ENCODE data around the gene CMBL. TPM values are rescaled to one million over a fixed set of nuclear protein-coding genes. Genes with fewer than 3 reads are reported as not detected.
A peak's percentile ranks its signal among the peaks of the same experiment; 100 is the strongest.
"Not testable (repeated sequence)": the region's sequence is repeated elsewhere in the genome, so short reads cannot be mapped to it uniquely, and the experiment has no call there.

The CMBL gene
- total RNA-seq, 1 experiment from 2014 or later: not detected

- in situ Hi-C loops (cut with HindIII; ENCODE audit: low pct_unique_long_range_greater_than_20kb, low sequenced_read_pairs): no loop called here
- DNase-seq (ENCODE audit: low read depth, low spot score): no peak
These were observed 31.0 kb downstream of the CMBL start for GRCh38 chr5:10276691-10277090.

GRCh38 chr5:10275991-10276390 is 31.7 kb downstream of the CMBL start:
- in situ Hi-C loops (cut with HindIII; ENCODE audit: low pct_unique_long_range_greater_than_20kb, low sequenced_read_pairs): no loop called here
- no peak for DNase-seq (ENCODE audit: low read depth, low spot score)

GRCh38 chr5:10275460-10275859 is 32.2 kb downstream of the CMBL start:
- DNase-seq (ENCODE audit: low read depth, low spot score): no peak
- in situ Hi-C loops (cut with HindIII; ENCODE audit: low pct_unique_long_range_greater_than_20kb, low sequenced_read_pairs): no loop called here

GRCh38 chr5:10272875-10273209 is 34.9 kb downstream of the CMBL start:
- DNase-seq (ENCODE audit: low read depth, low spot score); in situ Hi-C loops (cut with HindIII; ENCODE audit: low pct_unique_long_range_greater_than_20kb, low sequenced_read_pairs): not testable (repeated sequence)

- DNase-seq (ENCODE audit: low read depth, low spot score): no peak
- in situ Hi-C loops (cut with HindIII; ENCODE audit: low pct_unique_long_range_greater_than_20kb, low sequenced_read_pairs): no loop called here
These were observed 35.4 kb downstream of the CMBL start for GRCh38 chr5:10272053-10272874.

GRCh38 chr5:10268100-10268499 is 39.6 kb downstream of the CMBL start:
- no peak for DNase-seq (ENCODE audit: low read depth, low spot score)
- in situ Hi-C loops (cut with HindIII; ENCODE audit: low pct_unique_long_range_greater_than_20kb, low sequenced_read_pairs): no loop called here

GRCh38 chr5:10266839-10267238 is 40.9 kb downstream of the CMBL start:
- no peak for DNase-seq (ENCODE audit: low read depth, low spot score)
- in situ Hi-C loops (cut with HindIII; ENCODE audit: low pct_unique_long_range_greater_than_20kb, low sequenced_read_pairs): no loop called here

- no peak for DNase-seq (ENCODE audit: low read depth, low spot score)
- in situ Hi-C loops (cut with HindIII; ENCODE audit: low pct_unique_long_range_greater_than_20kb, low sequenced_read_pairs): no loop called here
These were observed 41.6 kb downstream of the CMBL start for GRCh38 chr5:10266137-10266536.

GRCh38 chr5:10265245-10266109 is 42.2 kb downstream of the CMBL start:
- in situ Hi-C loops (cut with HindIII; ENCODE audit: low pct_unique_long_range_greater_than_20kb, low sequenced_read_pairs): no loop called here
- no peak for DNase-seq (ENCODE audit: low read depth, low spot score)

GRCh38 chr5:10264604-10265003 is 43.1 kb downstream of the CMBL start:
- no peak for DNase-seq (ENCODE audit: low read depth, low spot score)
- in situ Hi-C loops (cut with HindIII; ENCODE audit: low pct_unique_long_range_greater_than_20kb, low sequenced_read_pairs): no loop called here

- DNase-seq (ENCODE audit: low read depth, low spot score): no peak
- in situ Hi-C loops (cut with HindIII; ENCODE audit: low pct_unique_long_range_greater_than_20kb, low sequenced_read_pairs): no loop called here
These were observed 44.7 kb downstream of the CMBL start for GRCh38 chr5:10262995-10263394.

- in situ Hi-C loops (cut with HindIII; ENCODE audit: low pct_unique_long_range_greater_than_20kb, low sequenced_read_pairs): no loop called here
- DNase-seq (ENCODE audit: low read depth, low spot score): no peak
These were observed 45.5 kb downstream of the CMBL start for GRCh38 chr5:10262121-10262774.

- in situ Hi-C loops (cut with HindIII; ENCODE audit: low pct_unique_long_range_greater_than_20kb, low sequenced_read_pairs): no loop called here
- DNase-seq (ENCODE audit: low read depth, low spot score): no peak
These were observed 46.6 kb downstream of the CMBL start for GRCh38 chr5:10261065-10261464.

- no peak for DNase-seq (ENCODE audit: low read depth, low spot score)
- in situ Hi-C loops (cut with HindIII; ENCODE audit: low pct_unique_long_range_greater_than_20kb, low sequenced_read_pairs): no loop called here
These were observed 47.8 kb downstream of the CMBL start for GRCh38 chr5:10259899-10260298.

- no peak for DNase-seq (ENCODE audit: low read depth, low spot score)
- in situ Hi-C loops (cut with HindIII; ENCODE audit: low pct_unique_long_range_greater_than_20kb, low sequenced_read_pairs): no loop called here
These were observed 49.8 kb downstream of the CMBL start for GRCh38 chr5:10257870-10258269.

GRCh38 chr5:10254686-10255085 is 53.0 kb downstream of the CMBL start:
- peak; percentile 56 for DNase-seq (ENCODE audit: low read depth, low spot score)
- in situ Hi-C loops (cut with HindIII; ENCODE audit: low pct_unique_long_range_greater_than_20kb, low sequenced_read_pairs): no loop called here

GRCh38 chr5:10253390-10253789 is 54.3 kb downstream of the CMBL start:
- no peak for DNase-seq (ENCODE audit: low read depth, low spot score)
- in situ Hi-C loops (cut with HindIII; ENCODE audit: low pct_unique_long_range_greater_than_20kb, low sequenced_read_pairs): no loop called here

GRCh38 chr5:10251405-10251804 is 56.3 kb downstream of the CMBL start:
- no peak for DNase-seq (ENCODE audit: low read depth, low spot score)
- in situ Hi-C loops (cut with HindIII; ENCODE audit: low pct_unique_long_range_greater_than_20kb, low sequenced_read_pairs): no loop called here

Measured in SK-MEL-5 (cell line).